Activated CD4-positive, alpha-beta T cell treated with anti-CD3 and anti-CD28 coated beads, Interleukin-2, amount 50 U/mL, for 1 hour (primary cell): ENCODE results near the gene SPC24.
"Not testable (repeated sequence)": the region's sequence is repeated elsewhere in the genome, so short reads cannot be mapped to it uniquely, and the experiment has no call there.

Experiments used
- DNase-seq: peaks from one replicate; pipeline ENCODE4 v3.0.0-alpha.2; 2020

The SPC24 gene

DNA sequence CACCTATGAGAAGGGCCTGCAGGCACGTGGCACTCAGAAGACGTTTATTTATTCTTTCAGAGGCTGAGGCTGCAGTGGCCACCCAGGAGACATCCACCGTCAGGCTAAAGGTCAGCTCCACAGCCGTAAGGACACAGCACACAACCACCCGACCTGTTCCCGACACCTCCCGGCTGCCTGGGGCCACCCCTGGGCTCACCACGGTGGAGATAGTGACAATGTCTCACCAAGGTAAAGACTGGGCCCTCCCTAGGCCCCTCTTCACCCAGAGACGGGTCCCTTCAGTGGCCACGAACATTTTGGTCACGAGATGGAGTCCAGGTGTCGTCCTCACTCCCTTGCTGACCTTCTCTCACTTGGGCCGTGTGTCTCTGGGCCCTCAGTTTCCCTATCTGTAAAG is 32.5 kb downstream of the SPC24 start:
- no peak for DNase-seq

DNA sequence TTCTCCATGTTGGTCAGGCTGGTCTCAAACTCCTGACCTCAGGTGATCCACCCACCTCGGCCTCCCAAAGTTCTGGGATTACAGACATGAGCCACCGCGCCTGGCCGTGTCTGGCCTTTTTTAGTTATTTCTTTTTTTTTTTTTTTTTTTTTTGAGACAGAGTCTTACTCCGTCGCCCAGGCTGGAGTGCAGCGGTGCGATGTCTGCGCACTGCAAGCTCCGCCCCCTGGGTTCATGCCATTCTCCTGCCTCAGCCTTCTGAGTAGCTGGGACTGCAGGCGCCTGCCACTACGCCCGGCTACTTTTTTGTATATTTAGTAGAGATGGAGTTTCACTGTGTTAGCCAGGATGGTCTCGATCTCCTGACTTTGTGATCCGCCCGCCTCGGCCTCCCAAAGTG is 33.6 kb downstream of the SPC24 start:
- not testable (repeated sequence) for DNase-seq

DNA sequence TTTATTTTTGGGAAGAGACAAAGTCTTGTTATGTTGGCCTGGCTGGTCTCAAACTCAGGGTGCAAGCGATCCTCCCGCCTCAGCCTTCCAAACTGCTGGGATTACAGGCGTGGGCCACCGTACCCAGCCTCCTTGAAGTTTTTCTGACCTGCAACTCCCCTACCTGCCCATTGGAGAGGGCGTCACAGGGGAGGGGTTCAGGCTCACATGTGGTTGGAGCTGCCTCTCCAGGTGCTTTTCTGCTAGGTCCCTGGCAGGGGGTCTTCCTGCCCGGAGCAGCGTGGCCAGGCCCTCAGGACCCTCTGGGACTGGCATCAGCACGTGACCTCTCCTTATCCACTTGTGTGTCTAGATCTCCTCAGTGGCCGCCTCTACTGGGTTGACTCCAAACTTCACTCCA is 39.1 kb downstream of the SPC24 start:
- no peak for DNase-seq

DNA sequence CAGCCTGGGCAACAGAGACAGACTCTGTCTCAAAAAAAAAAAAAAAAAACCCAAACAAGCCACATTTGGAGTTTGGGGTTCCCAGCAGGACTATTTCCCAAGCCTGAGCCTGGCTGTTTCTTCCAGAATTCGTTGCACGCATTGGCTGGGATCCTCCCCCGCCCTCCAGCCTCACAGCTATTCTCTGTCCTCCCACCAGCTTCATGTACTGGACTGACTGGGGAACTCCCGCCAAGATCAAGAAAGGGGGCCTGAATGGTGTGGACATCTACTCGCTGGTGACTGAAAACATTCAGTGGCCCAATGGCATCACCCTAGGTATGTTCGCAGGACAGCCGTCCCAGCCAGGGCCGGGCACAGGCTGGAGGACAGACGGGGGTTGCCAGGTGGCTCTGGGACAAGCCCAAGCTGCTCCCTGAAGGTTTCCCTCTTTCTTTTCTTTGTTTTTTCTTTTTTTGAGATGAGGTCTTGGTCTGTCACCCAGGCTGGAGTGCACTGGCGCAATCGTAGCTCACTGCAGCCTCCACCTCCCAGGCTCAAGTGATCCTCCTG is 39.6 kb downstream of the SPC24 start:
- DNase-seq: no peak

DNA sequence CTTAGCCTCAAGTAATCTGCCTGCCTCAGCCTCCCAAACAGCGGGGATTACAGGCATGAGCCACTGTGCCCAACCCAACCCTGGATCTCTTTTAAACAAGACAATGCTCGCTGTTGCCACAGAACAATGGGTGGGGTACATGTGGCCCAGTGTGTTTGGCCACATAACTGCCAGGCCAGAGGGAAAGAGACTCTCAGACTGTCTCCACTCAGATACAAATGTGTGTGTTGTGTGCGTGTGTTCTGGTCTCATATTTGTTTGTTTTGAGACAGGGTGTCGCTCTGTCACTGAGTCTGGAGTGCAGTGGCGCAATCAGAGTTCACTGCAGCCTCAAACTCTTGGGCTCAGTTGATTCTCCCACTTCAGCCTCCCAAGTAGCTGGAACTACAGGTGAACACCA is 40.5 kb downstream of the SPC24 start:
- DNase-seq: no peak

DNA sequence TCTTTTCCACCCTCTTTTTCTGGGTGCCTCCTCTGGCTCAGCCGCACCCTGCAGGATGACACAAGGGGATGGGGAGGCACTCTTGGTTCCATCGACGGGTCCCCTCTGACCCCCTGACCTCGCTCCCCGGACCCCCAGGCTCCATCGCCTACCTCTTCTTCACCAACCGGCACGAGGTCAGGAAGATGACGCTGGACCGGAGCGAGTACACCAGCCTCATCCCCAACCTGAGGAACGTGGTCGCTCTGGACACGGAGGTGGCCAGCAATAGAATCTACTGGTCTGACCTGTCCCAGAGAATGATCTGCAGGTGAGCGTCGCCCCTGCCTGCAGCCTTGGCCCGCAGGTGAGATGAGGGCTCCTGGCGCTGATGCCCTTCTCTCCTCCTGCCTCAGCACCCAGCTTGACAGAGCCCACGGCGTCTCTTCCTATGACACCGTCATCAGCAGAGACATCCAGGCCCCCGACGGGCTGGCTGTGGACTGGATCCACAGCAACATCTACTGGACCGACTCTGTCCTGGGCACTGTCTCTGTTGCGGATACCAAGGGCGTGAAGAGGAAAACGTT is 42.4 kb downstream of the SPC24 start:
- DNase-seq: no peak

DNA sequence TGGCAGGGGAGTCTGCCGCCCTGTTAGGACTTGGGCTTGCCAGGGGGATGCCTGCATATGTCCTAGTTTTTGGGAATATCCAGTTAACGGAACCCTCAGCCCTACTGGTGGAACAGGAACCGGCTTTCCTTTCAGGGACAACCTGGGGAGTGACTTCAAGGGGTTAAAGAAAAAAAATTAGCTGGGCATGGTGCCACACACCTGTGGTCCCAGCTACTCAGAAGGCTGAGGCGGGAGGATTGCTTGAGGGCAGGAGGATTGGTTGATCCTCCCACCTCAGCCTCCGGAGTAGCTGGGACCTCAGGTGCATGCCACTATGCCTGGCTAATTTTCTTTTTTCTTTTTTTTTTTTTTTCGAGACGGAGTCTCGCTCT is 43.8 kb downstream of the SPC24 start:
- DNase-seq: no peak

DNA sequence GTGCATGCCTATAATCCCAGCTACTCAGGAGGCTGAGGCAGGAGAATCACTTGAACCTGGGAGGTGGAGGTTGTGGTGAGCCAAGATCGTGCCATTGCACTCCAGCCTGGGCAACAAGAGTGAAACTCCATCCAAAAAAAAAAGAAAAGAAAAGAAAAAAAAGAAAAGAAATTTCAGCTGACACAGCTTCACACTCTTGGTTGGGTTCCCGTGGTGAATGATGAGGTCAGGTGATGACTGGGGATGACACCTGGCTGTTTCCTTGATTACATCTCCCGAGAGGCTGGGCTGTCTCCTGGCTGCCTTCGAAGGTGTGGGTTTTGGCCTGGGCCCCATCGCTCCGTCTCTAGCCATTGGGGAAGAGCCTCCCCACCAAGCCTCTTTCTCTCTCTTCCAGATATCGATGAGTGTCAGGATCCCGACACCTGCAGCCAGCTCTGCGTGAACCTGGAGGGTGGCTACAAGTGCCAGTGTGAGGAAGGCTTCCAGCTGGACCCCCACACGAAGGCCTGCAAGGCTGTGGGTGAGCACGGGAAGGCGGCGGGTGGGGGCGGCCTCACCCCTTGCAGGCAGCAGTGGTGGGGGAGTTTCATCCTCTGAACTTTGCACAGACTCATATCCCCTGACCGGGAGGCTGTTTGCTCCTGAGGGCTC is 44.3 kb downstream of the SPC24 start:
- DNase-seq: no peak

DNA sequence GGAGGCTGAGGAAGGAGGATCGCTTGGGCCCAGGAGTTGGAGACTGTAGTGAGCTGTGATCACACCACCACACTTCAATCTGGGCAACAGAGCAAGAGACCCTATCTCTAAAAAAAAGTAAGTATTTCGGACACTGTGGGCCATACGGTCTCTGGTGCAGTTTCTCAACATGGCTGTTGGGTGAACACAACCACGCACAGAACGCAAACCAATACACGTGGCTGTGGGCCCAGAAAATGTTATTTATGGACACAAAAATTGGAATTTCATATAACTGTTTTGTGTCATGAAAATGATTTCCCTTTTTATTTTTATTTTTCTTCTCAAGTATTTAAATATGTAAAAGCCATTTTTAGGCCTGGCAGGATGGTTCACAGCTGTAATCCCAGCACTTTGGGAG is 46.8 kb downstream of the SPC24 start:
- no peak for DNase-seq

DNA sequence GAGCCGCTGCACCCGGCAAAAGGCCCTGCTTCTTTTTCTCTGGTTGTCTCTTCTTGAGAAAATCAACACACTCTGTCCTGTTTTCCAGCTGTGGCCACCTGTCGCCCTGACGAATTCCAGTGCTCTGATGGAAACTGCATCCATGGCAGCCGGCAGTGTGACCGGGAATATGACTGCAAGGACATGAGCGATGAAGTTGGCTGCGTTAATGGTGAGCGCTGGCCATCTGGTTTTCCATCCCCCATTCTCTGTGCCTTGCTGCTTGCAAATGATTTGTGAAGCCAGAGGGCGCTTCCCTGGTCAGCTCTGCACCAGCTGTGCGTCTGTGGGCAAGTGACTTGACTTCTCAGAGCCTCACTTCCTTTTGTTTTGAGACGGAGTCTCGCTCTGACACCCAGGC is 49.1 kb downstream of the SPC24 start:
- no peak for DNase-seq

DNA sequence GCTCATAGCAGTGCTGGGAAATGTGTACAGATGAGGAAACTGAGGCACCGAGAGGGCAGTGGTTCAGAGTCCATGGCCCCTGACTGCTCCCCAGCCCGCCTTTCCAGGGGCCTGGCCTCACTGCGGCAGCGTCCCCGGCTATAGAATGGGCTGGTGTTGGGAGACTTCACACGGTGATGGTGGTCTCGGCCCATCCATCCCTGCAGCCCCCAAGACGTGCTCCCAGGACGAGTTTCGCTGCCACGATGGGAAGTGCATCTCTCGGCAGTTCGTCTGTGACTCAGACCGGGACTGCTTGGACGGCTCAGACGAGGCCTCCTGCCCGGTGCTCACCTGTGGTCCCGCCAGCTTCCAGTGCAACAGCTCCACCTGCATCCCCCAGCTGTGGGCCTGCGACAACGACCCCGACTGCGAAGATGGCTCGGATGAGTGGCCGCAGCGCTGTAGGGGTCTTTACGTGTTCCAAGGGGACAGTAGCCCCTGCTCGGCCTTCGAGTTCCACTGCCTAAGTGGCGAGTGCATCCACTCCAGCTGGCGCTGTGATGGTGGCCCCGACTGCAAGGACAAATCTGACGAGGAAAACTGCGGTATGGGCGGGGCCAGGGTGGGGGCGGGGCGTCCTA is 50.5 kb downstream of the SPC24 start:
- DNase-seq: no peak

DNA sequence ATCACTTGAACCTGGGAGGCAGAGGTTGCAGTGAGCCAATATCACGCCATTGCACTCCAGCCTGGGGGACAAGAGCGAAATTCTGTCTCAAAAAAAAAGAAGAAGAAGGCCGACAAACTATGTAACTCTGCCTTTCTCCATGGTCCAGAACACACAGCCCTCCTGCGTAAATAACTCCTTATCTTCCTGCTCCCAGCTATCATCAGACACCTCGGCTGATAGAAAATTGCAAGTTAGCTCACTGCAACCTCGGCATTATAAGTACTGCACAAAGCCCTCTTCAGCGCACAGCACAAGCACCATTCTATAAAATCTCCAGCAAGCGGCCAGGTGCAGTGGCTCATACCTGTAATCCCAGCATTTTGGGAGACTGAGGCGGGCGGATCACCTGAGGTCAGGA is 51.9 kb downstream of the SPC24 start:
- DNase-seq: not testable (repeated sequence)

DNA sequence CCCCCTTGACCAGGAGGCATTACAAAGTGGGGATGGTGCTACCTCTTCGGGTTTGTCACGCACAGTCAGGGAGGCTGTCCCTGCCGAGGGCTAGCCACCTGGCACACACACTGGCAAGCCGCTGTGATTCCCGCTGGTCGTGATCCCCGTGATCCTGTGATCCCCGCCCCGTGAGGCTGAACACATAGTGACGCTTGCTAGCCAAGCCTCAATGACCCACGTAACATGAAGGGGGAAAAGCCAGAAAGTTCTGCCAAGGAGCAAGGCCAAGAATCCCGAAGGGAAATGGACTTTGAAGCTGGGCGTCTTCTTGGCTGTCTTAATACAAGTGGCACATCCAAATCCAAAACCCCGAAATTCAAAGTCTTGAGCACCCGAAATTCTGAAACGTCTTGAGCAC is 52.6 kb downstream of the SPC24 start:
- no peak for DNase-seq

DNA sequence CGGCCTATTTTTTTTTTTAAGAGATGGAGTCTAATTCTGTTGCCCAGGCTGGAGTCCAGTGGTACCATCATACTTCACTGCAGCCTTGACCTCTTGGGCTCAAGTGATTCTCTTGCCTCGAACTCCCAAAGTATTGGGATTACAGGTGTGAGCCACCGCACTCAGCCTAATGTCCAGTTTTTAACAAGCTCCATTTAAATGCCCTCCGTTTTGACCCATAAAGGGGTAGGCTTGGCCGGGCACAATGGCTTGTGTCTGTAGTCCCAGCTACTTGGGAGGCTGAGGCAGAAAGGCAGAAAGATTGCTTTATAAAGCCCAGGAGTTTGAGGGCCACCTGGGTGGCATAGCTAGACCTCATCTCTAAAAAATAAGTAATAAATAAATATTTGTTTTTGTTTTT is 54.5 kb downstream of the SPC24 start:
- DNase-seq: no peak

DNA sequence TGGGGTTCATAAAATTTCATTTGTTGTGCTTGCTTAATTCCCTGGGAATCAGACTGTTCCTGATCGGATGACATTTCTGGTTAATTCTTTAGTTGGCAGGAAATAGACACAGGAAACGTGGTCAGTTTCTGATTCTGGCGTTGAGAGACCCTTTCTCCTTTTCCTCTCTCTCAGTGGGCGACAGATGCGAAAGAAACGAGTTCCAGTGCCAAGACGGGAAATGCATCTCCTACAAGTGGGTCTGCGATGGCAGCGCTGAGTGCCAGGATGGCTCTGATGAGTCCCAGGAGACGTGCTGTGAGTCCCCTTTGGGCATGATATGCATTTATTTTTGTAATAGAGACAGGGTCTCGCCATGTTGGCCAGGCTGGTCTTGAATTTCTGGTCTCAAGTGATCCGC is 55.5 kb downstream of the SPC24 start:
- no peak for DNase-seq

DNA sequence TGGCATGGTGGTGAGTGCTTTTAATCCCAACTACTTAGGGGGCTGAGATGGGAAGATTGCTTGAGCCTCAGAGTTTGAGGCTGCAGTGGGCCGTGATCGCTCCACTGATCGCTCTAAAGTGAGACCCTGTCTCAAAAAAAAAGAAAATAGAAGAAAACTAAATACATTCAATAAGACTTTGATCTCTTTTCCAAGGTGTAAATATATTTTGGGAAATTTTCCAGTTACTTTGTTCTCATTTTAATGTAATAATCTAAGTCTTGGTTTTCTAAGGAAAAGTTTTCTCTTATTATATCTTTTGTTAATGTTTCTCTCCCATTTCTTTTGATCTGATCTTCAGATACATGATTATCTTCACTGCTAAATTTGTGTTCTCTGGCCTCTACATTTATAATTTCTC is 56.7 kb downstream of the SPC24 start:
- no peak for DNase-seq

DNA sequence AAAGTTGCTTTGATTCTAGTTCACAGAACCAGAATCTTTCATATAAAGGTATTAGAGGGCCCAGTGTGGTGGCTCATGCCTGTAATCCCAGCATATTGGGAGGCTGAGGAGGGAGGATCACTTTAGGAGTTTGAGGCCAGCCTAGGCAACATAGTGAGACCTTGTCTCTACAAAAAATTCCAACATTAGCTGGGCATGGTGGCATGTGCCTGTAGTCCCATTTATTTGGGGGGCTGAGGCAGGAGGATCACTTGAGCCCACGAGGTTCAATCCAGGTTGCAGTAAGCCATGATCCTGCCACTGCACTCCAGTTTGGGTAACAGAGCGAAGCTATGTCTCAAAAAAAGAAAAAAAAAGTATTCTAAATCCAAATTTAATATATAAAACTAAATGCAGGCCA is 57.3 kb downstream of the SPC24 start:
- DNase-seq: no peak

DNA sequence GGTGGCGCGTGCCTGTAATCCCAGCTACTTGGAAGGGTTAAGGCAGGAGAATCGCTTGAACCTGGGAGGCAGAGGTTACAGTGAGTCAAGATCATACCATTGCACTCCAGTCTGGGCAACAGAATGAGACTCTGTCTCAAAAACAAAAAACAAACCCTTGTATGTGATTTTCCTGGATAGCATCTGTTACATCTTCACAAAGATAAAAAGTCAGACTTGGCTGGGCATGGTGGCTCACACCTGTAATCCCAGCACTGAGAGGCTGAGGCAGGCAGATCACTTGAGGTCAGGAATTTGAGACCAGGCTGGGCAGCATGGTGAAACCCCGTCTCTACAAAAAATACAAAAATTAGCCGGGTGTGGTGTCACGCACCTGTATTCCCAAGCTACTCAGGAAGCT is 58.2 kb downstream of the SPC24 start:
- not testable (repeated sequence) for DNase-seq

DNA sequence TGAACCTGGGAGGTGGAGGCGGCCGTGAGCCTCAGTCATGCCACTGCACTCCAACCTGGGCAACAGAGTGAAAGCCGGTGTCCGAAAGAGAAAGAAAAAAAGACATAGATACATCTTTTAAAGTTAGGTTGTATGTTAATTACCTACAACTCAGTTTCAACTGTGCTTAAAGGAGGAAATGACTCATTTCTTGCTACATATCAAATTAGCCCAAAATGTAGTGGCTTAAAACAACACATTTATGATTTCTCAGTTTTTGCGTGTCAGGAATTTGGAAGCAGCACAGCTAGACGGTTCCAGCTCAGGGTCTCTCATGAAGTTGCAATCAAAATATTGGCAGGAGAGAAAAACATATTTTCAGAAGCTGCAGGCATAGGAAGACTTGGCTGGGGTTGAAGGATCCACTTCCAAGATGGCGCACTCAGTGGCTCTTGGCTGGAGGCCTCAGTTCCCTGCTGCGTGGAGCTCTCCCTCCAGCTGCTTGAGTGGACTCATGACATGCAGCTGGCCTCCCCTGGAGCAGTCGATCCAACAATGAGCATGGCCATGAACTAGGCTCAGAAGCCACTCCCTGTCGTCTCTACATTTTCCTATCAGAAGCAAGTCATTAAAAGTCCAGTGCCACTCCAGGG is 59.3 kb downstream of the SPC24 start:
- no peak for DNase-seq
